ENCODE measurements around the gene PPM1D. TPM values are rescaled to one million over a fixed set of nuclear protein-coding genes. Genes with fewer than 3 reads are reported as not detected.

The PPM1D gene
- total RNA-seq, 2 donors from 2014 or later, result 14.3 to 21.1 TPM

- intact Hi-C loops (cut with DNase I, micrococcal nuclease), result no loop called here
- DNase-seq (no peak), ATAC-seq (no peak)
These were observed 104.2 kb downstream of the PPM1D start for GRCh38 chr17:60704170-60704569.

- intact Hi-C loops (cut with DNase I, micrococcal nuclease), result no loop called here
- ATAC-seq, result no peak
- DNase-seq, result no peak
These were observed 112.7 kb downstream of the PPM1D start for GRCh38 chr17:60712675-60713074.

- intact Hi-C loops (cut with DNase I, micrococcal nuclease), result no loop called here
- no peak for DNase-seq
- ATAC-seq, result no peak
These were observed 113.6 kb downstream of the PPM1D start for GRCh38 chr17:60713608-60714007.

Other genes starting within 250 kb of the PPM1D start
- 10 to 100 TPM; 37.4 to 48.9 TPM for gene USP32, start 208.1 kb upstream of the PPM1D start, total RNA-seq
- not detected for gene CHCT1, start 177.7 kb upstream of the PPM1D start, total RNA-seq
- 10 to 100 TPM; 30.7 to 34.7 TPM for gene APPBP2, start 74.0 kb upstream of the PPM1D start, total RNA-seq
- gene BCAS3, start 77.7 kb downstream of the PPM1D start, total RNA-seq, result 10 to 100 TPM; 19.9 to 20.2 TPM

Data from left colon (tissue), 2 donors.